ENCODE measurements around the gene NEUROD2. TPM values are rescaled to one million over a fixed set of nuclear protein-coding genes. Genes with fewer than 3 reads are reported as not detected.

NEUROD2 gene
- total RNA-seq, 1 donor from 2014 or later: not detected

GRCh38 chr17:39599004-39599664 lies 8.6 kb downstream of the NEUROD2 start:
- no peak overlapping the region for H3K9ac ChIP-seq (ENCODE audit: low read length)
- H3K4me3 ChIP-seq (ENCODE audit: insufficient read depth, low read depth, low read length): no peak overlapping the region
- H3K4me1 ChIP-seq (ENCODE audit: insufficient read depth, low read length): no peaks in the 10 kb centered on the region
- DNase-seq (ENCODE audit: low read depth): no peak
- H2AFZ ChIP-seq (ENCODE audit: low read depth, low read length): no peak overlapping the region
- H3K27me3 Mint-ChIP-seq (ENCODE audit: low read depth, unreplicated experiment): peaks cover 91% of the 10 kb centered on the region
- H3K36me3 ChIP-seq (ENCODE audit: insufficient read depth, low read length): no peaks in the 10 kb centered on the region
- peaks cover 3% of the 10 kb centered on the region for H3K36me3 Mint-ChIP-seq (ENCODE audit: low read depth, unreplicated experiment)
- no peak overlapping the region for H3K4me3 Mint-ChIP-seq (ENCODE audit: unreplicated experiment)
- H3K27me3 ChIP-seq (ENCODE audit: insufficient read depth, low read length): peaks cover 93% of the 10 kb centered on the region
- H3K9me3 Mint-ChIP-seq (ENCODE audit: unreplicated experiment): peaks cover 4% of the 10 kb centered on the region
- H3K4me2 ChIP-seq (ENCODE audit: low read length): no peak overlapping the region
- H3K4me1 Mint-ChIP-seq (ENCODE audit: low read depth, unreplicated experiment): peaks cover 1% of the 10 kb centered on the region
- TF ChIP-seq EZH2 (IDR thresholded peaks at IDR 0.05; ENCODE audit: insufficient read depth, low read length) (peak; percentile 95), CTCF (IDR thresholded peaks at IDR 0.05; ENCODE audit: insufficient read depth, low read depth, low read length) (no peak)
- H3K27ac Mint-ChIP-seq (ENCODE audit: unreplicated experiment): no peak overlapping the region
- H3K9me3 ChIP-seq (ENCODE audit: insufficient read depth, low read depth, low read length): no peaks in the 10 kb centered on the region
- no peak overlapping the region for H3K27ac ChIP-seq (ENCODE audit: low read depth, low read length)
- no peak for FAIRE-seq
- H4K20me1 ChIP-seq (ENCODE audit: insufficient read depth, low read length): peaks cover 31% of the 10 kb centered on the region
- H3K79me2 ChIP-seq (ENCODE audit: insufficient read depth, low read length): no peaks in the 10 kb centered on the region

GRCh38 chr17:39598630-39599003 lies 9.1 kb downstream of the NEUROD2 start:
- H4K20me1 ChIP-seq (ENCODE audit: insufficient read depth, low read length): peaks cover 31% of the 10 kb centered on the region
- no peak overlapping the region for H3K4me2 ChIP-seq (ENCODE audit: low read length)
- no peak for FAIRE-seq
- H3K9me3 ChIP-seq (ENCODE audit: insufficient read depth, low read depth, low read length): no peaks in the 10 kb centered on the region
- no peak overlapping the region for H2AFZ ChIP-seq (ENCODE audit: low read depth, low read length)
- H3K27ac Mint-ChIP-seq (ENCODE audit: unreplicated experiment): no peak overlapping the region
- no peak overlapping the region for H3K27ac ChIP-seq (ENCODE audit: low read depth, low read length)
- H3K27me3 ChIP-seq (ENCODE audit: insufficient read depth, low read length): peaks cover 92% of the 10 kb centered on the region
- H3K9ac ChIP-seq (ENCODE audit: low read length): no peak overlapping the region
- H3K4me1 Mint-ChIP-seq (ENCODE audit: low read depth, unreplicated experiment): peaks cover 1% of the 10 kb centered on the region
- peaks cover 4% of the 10 kb centered on the region for H3K9me3 Mint-ChIP-seq (ENCODE audit: unreplicated experiment)
- no peak overlapping the region for H3K4me3 Mint-ChIP-seq (ENCODE audit: unreplicated experiment)
- TF ChIP-seq EZH2 (IDR thresholded peaks at IDR 0.05; ENCODE audit: insufficient read depth, low read length) (peak; percentile 58), CTCF (IDR thresholded peaks at IDR 0.05; ENCODE audit: insufficient read depth, low read depth, low read length) (no peak)
- peaks cover 3% of the 10 kb centered on the region for H3K36me3 Mint-ChIP-seq (ENCODE audit: low read depth, unreplicated experiment)
- H3K4me3 ChIP-seq (ENCODE audit: insufficient read depth, low read depth, low read length): no peak overlapping the region
- no peaks in the 10 kb centered on the region for H3K36me3 ChIP-seq (ENCODE audit: insufficient read depth, low read length)
- H3K4me1 ChIP-seq (ENCODE audit: insufficient read depth, low read length): no peaks in the 10 kb centered on the region
- H3K27me3 Mint-ChIP-seq (ENCODE audit: low read depth, unreplicated experiment): peaks cover 94% of the 10 kb centered on the region
- no peaks in the 10 kb centered on the region for H3K79me2 ChIP-seq (ENCODE audit: insufficient read depth, low read length)
- DNase-seq (ENCODE audit: low read depth): no peak

- H3K9me3 ChIP-seq (ENCODE audit: insufficient read depth, low read depth, low read length): no peaks in the 10 kb centered on the region
- H3K27ac ChIP-seq (ENCODE audit: low read depth, low read length): no peak overlapping the region
- no peaks in the 10 kb centered on the region for H3K79me2 ChIP-seq (ENCODE audit: insufficient read depth, low read length)
- no peaks in the 10 kb centered on the region for H3K36me3 ChIP-seq (ENCODE audit: insufficient read depth, low read length)
- peaks cover 7% of the 10 kb centered on the region for H3K9me3 Mint-ChIP-seq (ENCODE audit: unreplicated experiment)
- H4K20me1 ChIP-seq (ENCODE audit: insufficient read depth, low read length): peaks cover 34% of the 10 kb centered on the region
- FAIRE-seq (no peak), DNase-seq (ENCODE audit: low read depth) (no peak)
- H2AFZ ChIP-seq (ENCODE audit: low read depth, low read length): no peak overlapping the region
- peaks cover 91% of the 10 kb centered on the region for H3K27me3 ChIP-seq (ENCODE audit: insufficient read depth, low read length)
- no peak overlapping the region for H3K27ac Mint-ChIP-seq (ENCODE audit: unreplicated experiment)
- H3K36me3 Mint-ChIP-seq (ENCODE audit: low read depth, unreplicated experiment): peaks cover 3% of the 10 kb centered on the region
- H3K4me3 Mint-ChIP-seq (ENCODE audit: unreplicated experiment): no peak overlapping the region
- H3K4me3 ChIP-seq (ENCODE audit: insufficient read depth, low read depth, low read length): no peak overlapping the region
- H3K4me1 Mint-ChIP-seq (ENCODE audit: low read depth, unreplicated experiment): peaks cover 1% of the 10 kb centered on the region
- H3K4me2 ChIP-seq (ENCODE audit: low read length): no peak overlapping the region
- no peak overlapping the region for H3K9ac ChIP-seq (ENCODE audit: low read length)
- H3K4me1 ChIP-seq (ENCODE audit: insufficient read depth, low read length): no peaks in the 10 kb centered on the region
- TF ChIP-seq EZH2 (IDR thresholded peaks at IDR 0.05; ENCODE audit: insufficient read depth, low read length) (no peak), CTCF (IDR thresholded peaks at IDR 0.05; ENCODE audit: insufficient read depth, low read depth, low read length) (no peak)
- peaks cover 94% of the 10 kb centered on the region for H3K27me3 Mint-ChIP-seq (ENCODE audit: low read depth, unreplicated experiment)
Observed at GRCh38 chr17:39598047-39598481, 9.7 kb downstream of the NEUROD2 start.

All from astrocyte (in vitro differentiated cells and primary cell).